Spleen (tissue), 7 donors: ENCODE results near the gene FAM163A.

ENCODE experiments used
- POLR2A ChIP-seq, 3 donors: fragments of 450-650 bp; IDR thresholded peaks; one replicate each; pipeline ENCODE4 v1.5.1; 2017; ENCODE audit warnings: antibody characterized with exemption in 3 of 3, mild to moderate bottlenecking in 1 of 3
- POLR2AphosphoS5 ChIP-seq, 3 donors: sonication (generic); formaldehyde crosslinking; IDR thresholded peaks; one replicate each; pipeline ENCODE4 v1.5.1; 2017; ENCODE audit warnings: antibody characterized with exemption in 3 of 3
- TF ChIP-seq, protein P1 (sequence below), 11 experiments: fragments of 200-600 bp in 7 of 11; fragments of 450-650 bp in 4 of 11; sonication (generic) in 4 of 11; IDR thresholded peaks in 8 of 11; conservative IDR thresholded peaks in 3 of 11; 1 replicate in 7 of 11; 2 replicates in 4 of 11; pipeline versions ENCODE4 v1.4.0 to v1.8.0; 2016 to 2021; ENCODE audit warnings: antibody characterized with exemption in 11 of 11, inconsistent platforms in 4 of 11, mild to moderate bottlenecking in 1 of 11
- donor health status: DM: no; HTN: no; CAD: no; lungs with moderate emphysema.
- donor health status: DM: no; HTN: no; CAD: no.
- donor health status: DM: no; HTN: no; CAD: no.

DNA sequence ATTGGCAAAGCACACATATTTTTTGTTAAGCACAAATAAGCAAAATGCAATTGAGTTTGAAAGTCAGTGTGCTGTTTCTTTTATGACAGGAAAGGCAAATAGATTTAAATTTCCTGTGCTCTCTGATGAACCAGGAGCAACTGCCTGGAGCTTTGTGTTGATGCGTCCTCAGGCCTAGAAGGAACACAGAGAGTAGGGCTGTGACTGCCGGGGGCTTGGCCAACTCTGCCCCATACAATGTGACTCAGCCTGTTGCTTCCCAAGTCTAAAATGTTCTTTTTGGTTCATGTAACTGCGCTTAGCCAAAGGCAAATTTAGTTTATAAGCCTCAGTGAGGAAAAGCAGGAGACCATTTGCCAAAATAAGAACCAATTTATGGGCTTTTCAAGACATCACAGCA, 97.0 kb downstream of the FAM163A start:
- TF ChIP-seq, protein P1, sequence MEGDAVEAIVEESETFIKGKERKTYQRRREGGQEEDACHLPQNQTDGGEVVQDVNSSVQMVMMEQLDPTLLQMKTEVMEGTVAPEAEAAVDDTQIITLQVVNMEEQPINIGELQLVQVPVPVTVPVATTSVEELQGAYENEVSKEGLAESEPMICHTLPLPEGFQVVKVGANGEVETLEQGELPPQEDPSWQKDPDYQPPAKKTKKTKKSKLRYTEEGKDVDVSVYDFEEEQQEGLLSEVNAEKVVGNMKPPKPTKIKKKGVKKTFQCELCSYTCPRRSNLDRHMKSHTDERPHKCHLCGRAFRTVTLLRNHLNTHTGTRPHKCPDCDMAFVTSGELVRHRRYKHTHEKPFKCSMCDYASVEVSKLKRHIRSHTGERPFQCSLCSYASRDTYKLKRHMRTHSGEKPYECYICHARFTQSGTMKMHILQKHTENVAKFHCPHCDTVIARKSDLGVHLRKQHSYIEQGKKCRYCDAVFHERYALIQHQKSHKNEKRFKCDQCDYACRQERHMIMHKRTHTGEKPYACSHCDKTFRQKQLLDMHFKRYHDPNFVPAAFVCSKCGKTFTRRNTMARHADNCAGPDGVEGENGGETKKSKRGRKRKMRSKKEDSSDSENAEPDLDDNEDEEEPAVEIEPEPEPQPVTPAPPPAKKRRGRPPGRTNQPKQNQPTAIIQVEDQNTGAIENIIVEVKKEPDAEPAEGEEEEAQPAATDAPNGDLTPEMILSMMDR (IDR thresholded peaks at IDR 0.05 in 8 of 11, conservative IDR thresholded peaks at IDR 0.05 in 3 of 11), result no peak
- no peak for TF ChIP-seq POLR2A (IDR thresholded peaks at IDR 0.05)
- TF ChIP-seq POLR2AphosphoS5 (IDR thresholded peaks at IDR 0.05), result no peak
